Brain pericyte (primary cell): ENCODE results near the gene IL12RB1.
"Not testable (repeated sequence)": the region's sequence is repeated elsewhere in the genome, so short reads cannot be mapped to it uniquely, and the experiment has no call there.

Experiments used
- DNase-seq: peaks from one replicate; pipeline ENCODE4 v3.0.0-alpha.2; 2012; ENCODE audit warnings: low read depth, low spot score

The IL12RB1 gene

DNA sequence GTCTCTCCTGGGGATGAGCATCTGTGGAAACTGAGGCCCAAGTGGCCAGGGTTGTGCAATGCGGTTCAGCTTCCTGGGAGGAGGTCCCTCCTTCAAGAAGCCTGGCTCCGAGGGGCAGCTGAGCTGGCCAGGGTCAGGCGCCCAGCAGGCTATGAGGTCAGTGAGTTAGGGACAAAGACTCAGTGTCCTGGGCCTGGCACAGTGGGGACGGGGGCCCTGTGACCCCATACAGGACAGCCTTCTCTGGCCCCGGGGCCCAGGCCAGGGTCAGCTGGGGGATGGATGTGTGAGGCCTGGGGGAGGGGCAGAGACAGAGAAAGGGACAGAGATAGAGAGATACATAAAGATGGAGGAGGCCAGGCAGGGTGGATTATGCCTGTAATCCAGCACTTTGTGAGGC lies 3.0 kb upstream of the IL12RB1 start:
- DNase-seq: no peak

DNA sequence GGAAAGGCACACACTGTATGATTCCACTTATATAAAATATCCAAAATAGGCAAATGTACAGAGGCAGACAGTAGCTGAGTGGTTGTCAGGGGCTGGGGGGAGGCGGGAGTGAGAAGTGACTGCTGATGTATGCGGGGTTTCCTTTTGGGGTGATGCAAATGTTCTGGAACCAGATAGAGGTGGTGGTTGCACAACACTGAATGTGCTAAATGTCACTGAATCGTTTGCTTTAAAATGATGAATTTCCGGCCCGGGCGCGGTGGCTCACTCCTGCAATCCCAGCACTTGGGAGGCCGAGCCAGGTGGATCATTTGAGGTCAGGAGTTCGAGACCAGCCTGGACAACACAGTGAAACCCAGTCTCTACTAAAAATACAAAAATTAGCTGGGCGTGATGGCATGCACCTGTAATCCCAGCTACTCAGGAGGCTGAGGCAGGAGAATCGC lies 2.4 kb upstream of the IL12RB1 start:
- DNase-seq: not testable (repeated sequence)

- no peak for DNase-seq
Measured at GRCh38 chr19:18085702-18086457, 854 bp downstream of the IL12RB1 start.

GRCh38 chr19:18083929-18084684 lies 2.6 kb downstream of the IL12RB1 start:
- no peak for DNase-seq

DNA sequence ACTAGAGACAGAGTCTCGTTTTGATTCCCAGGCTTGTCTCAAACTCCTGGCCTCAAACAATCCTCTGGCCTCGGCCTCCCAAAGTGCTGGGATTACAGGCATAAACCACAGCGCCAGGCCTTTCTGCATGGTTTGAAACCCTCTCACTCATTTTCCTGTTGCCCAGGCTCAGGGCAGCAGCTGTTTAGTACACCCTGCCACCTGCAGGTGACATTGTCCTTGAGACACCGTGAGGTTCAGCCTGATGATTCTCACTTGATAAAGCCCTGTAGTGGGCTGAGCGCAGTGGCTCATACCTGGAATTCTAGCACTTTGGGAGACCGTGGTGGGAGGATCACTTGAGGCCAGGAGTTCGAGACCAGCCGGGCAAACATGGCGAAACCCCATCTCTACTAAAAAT lies 12.5 kb downstream of the IL12RB1 start:
- DNase-seq: no peak

DNA sequence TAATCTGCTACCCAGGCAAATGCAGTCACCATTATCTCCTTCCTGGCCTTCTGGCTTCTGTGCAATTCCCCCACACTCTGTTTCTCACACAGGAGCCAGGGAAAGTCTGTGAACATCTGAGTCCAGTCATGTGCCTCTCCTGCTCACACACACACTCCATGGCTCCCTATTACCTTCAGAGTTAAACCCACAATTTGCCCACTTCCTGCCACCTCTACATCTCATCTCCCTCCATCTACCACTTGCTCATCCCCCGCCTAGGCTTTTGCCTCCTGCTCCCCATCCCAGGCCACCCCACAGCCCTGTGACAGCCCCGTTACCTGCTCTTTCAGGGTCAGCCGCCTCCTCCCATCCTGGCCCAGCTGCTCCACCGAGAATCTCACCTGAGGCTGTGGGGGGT lies 13.5 kb downstream of the IL12RB1 start:
- no peak for DNase-seq

- no peak for DNase-seq
Measured at GRCh38 chr19:18072335-18072734, 14.4 kb downstream of the IL12RB1 start.

DNA sequence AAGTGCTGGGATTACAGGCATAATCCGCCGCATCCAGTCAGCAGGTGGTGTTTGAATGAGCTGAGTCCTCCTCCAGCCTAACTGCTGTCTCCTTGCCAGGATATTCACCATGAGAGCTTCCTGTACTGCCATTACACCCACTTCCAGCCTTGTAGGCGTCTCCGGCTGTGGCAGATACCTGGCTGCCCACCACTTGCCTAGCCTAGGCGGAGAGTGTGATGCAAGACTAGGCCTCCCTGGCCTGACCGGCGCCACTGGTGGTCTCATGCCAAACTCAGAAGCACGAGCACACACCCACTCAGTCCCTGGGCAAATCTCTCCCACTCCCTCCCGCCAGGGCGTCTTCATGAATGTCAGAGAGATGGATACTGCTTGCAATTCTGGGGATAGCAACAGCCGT lies 16.6 kb downstream of the IL12RB1 start:
- no peak for DNase-seq

DNA sequence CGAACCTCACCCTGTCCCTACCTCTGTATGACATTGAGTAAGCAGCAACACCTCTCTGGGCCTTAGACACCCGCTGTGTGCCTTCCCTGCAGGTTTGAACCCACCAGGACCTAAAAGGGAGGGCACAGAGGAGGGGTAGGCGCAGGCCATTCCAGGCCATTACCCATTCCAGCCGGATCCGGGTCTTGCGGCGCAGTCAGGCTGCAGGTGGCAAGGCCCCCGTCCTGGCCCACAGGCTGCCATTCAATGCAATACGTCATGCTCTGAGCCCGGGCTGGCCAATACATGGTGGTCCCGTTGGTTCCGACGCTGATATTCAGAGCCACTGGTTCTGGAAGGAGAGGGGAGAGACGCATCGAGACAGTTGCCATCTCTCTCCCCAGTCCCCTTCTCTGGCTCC lies 17.4 kb downstream of the IL12RB1 start:
- DNase-seq: no peak

- no peak for DNase-seq
Measured at GRCh38 chr19:18068395-18068794, 18.3 kb downstream of the IL12RB1 start.

DNA sequence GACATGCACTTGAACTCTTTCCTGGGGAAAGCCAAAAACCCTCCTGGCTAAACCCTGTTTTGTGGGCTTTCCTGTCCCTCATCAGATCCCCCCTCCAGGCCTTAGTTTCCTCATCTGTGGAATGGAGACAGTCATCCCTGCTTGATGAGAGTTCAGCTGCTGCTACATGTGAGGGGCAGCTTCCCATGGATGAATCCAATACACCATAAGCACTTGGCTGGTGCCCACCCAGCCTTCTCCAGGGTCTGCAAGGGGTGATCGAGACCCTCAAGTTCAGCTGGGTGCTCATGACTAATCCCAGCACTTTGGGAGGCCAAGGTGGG lies 21.6 kb downstream of the IL12RB1 start:
- DNase-seq: no peak

DNA sequence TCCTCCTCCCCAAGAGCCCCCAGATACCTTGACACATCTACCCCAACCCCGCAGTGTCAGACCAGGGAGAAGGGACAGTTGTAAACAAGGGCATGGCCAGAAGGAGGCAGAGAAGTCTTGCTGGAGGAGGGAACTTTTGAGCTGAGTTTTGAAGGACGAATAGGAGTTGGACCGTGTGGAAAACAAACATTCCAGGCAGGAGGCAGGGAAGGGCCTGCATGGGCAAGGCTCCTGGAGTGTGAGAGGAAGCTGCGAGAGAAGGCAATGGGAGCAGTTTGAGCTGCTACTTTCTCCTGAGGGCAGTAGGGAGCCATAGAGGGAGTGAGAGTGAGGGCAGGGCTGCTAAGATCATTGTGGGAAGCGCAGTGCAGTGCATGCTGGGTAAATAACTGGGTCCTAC lies 23.3 kb downstream of the IL12RB1 start:
- no peak for DNase-seq

GRCh38 chr19:18062028-18062427 lies 24.7 kb downstream of the IL12RB1 start:
- DNase-seq: no peak

- no peak for DNase-seq
Measured at GRCh38 chr19:18060472-18060871, 26.3 kb downstream of the IL12RB1 start.

DNA sequence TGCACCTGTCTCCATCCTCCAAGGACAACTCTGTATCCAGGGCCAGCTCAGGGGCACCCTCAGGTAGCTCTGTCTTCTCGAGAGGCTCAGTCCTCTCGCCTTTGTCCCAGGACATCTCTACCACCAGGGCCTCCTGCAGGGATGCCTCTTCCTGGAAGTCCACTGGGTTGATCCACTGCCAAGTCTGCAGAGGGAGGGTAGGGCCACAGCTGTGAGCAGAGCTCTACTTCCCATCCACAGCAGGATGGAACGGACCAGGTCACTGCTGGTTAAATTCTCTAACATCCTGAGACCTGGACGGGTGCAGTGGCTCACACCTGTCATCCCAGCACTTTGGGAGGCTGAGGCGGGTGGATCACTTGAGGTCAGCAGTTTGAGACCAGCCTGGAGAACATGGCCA lies 26.8 kb downstream of the IL12RB1 start:
- DNase-seq: no peak

DNA sequence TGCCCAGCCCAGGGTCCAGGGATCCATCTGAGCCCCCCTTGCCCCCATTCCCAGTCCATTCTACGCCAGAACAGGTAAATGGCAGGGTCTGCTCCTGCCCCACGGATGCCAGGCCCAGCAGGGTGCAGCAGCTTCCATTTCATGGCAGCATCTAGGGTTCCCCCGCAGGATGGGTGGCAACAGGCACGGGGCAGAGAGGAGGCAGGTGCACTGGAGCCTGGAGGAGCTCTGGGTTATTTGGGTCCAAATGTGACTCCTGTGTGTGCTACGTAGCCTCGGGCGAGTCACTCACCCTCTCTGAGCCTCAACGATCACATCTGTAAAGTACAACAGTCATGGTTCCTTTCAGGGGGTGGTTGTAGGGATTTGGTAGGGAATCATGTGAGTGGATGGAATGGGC lies 27.4 kb downstream of the IL12RB1 start:
- DNase-seq: no peak

DNA sequence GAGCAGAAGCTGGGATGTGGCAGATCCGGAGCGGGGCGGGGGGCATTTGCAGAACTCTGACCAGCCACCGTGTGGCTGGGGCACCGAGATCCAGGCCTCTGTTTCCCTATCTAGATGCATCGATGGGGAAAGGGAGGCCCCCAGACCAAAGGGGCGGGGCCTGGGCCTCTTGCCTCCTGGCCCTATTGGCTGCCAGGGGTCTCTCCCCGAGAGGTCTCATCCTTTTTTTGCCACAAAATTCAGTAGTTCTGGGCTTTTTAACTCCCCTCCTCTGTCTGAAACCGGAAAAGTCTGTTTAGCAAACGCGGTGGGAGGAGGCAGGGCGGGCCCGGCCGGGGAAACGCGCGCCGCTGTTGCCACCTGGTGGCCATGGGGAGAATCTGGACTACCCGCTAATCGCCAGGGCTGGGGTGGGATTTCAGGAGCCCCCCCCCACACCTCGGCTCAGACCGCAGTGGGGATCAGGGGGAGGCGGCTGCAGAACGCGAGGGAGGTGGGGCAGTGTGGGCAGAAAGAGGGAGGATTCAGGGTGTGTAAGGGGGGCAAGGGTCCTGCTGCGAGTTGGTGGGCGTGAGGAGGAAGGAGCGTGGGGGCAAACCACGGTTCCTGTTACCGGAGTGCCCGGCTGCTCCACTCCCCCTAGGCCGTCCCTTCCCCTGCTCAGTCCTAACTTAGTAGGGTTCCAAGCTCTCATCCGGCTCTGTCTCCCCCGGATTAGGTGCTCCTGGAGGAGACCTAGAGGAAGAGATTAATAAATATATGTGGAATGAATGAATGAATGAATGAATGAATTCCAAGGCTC lies 28.3 kb downstream of the IL12RB1 start:
- DNase-seq: peak; percentile 34

GRCh38 chr19:18057557-18057956 lies 29.2 kb downstream of the IL12RB1 start:
- no peak for DNase-seq

DNA sequence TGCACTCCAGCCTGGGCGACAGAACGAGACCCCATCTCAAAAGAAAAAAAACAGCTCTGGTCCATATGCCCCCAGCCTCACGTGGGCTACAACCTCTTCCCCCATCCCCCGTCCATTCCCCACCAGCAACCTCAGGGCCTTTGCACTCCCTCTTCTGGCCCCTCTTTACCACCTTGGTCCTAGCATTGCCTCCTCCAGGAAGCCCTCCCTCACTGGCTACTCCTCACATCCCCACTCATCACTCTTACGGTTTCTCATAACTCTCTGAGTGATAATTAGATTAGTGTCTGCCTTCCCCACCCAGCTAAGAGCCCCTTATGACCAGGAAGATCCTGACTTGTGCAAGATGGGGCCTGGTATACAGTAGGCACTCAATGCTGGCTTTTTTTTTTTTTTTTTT lies 30.8 kb downstream of the IL12RB1 start:
- DNase-seq: no peak

- no peak for DNase-seq
Measured at GRCh38 chr19:18053576-18054219, 33.0 kb downstream of the IL12RB1 start.

- no peak for DNase-seq
Measured at GRCh38 chr19:18051887-18052286, 34.8 kb downstream of the IL12RB1 start.

GRCh38 chr19:18049385-18049784 lies 37.3 kb downstream of the IL12RB1 start:
- DNase-seq: peak; percentile 20
